ENCODE results near the gene FH. TPM values are rescaled to one million over a fixed set of nuclear protein-coding genes. Genes with fewer than 3 reads are reported as not detected.

The FH gene
- total and polyA plus RNA-seq, 12 donors: 42.5 to 152 (median 97.9) TPM

DNA sequence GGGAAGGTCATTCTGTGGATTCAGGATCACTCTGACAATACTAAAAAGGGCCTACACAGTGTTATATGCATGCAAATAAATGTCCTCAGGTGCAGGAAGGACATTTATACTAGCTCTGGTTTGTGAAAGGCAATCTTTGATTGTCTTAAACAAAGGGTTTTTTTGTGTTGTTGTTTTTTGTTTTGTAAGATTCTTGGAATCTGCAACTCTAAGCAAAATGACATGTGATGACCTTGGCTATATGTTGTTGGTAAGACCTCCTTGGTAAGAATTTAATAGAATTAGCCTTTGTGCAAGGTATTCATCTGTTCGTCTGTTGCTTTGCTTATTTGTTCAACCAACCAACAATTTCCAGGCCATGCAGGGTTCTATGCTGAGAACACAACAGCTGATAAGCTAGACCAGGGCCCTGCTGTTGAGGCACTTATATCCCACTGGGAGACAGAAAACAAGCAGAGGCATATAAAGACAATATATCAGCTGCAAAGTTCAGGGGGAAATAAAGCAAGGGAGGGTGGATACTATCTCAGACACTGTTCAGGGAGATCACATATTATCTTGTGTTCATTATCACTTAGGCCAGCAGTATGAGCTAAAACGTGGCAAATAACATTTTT, 60.3 kb downstream of the FH start:
- H3K36me3 ChIP-seq (replicated peaks in 1 of 2): no peaks in the 10 kb centered on the region
- no peak for TF ChIP-seq POLR2A (IDR thresholded peaks at IDR 0.05)
- TF ChIP-seq, protein P1, sequence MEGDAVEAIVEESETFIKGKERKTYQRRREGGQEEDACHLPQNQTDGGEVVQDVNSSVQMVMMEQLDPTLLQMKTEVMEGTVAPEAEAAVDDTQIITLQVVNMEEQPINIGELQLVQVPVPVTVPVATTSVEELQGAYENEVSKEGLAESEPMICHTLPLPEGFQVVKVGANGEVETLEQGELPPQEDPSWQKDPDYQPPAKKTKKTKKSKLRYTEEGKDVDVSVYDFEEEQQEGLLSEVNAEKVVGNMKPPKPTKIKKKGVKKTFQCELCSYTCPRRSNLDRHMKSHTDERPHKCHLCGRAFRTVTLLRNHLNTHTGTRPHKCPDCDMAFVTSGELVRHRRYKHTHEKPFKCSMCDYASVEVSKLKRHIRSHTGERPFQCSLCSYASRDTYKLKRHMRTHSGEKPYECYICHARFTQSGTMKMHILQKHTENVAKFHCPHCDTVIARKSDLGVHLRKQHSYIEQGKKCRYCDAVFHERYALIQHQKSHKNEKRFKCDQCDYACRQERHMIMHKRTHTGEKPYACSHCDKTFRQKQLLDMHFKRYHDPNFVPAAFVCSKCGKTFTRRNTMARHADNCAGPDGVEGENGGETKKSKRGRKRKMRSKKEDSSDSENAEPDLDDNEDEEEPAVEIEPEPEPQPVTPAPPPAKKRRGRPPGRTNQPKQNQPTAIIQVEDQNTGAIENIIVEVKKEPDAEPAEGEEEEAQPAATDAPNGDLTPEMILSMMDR (IDR thresholded peaks at IDR 0.05): no peak
- WGBS, 4 donors: 57 to 71% (median 68%) methylated on average over 2 of the region's 2 CpGs
- no peaks in the 10 kb centered on the region for H3K9me3 ChIP-seq (replicated peaks in 1 of 3)
- DNase-seq: no peak
- H3K4me1 ChIP-seq (replicated peaks in 1 of 2): no peaks in the 10 kb centered on the region
- H3K4me3 ChIP-seq: no peak overlapping the region
- intact Hi-C loops (cut with DNase I): no loop called here
- no peaks in the 10 kb centered on the region for H3K27me3 ChIP-seq
- no peak overlapping the region for H3K27ac ChIP-seq

GRCh38 chr1:241457421-241457820, 62.1 kb downstream of the FH start:
- intact Hi-C loops (cut with DNase I): no loop called here
- no peaks in the 10 kb centered on the region for H3K27me3 ChIP-seq
- DNase-seq: no peak
- no peak overlapping the region for H3K4me3 ChIP-seq
- no peak overlapping the region for H3K27ac ChIP-seq
- H3K4me1 ChIP-seq (replicated peaks in 1 of 2): no peaks in the 10 kb centered on the region
- TF ChIP-seq, protein P1 (IDR thresholded peaks at IDR 0.05): no peak
- TF ChIP-seq POLR2A (IDR thresholded peaks at IDR 0.05): no peak
- H3K9me3 ChIP-seq (replicated peaks in 1 of 3): no peaks in the 10 kb centered on the region
- H3K36me3 ChIP-seq (replicated peaks in 1 of 2): no peaks in the 10 kb centered on the region

DNA sequence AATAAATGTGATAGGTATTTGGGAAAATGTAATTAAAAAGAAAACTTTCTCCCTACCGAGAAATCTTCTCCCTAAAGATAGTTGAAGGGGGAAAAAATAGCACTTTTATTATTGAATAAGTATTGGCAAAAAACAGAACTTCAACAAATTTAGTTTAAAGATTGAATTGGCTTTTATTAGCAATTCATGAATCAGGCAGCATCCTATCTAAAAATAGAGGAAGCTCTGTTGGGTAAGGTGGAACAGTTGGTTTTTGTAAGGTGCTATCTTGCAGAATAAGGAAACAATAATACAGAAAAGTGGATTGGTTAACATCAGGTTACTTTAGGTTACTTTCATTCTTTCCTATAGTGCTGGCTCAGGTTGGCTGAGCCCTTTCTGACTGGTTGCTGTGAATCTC, 62.8 kb downstream of the FH start:
- no peaks in the 10 kb centered on the region for H3K36me3 ChIP-seq (replicated peaks in 1 of 2)
- 86 to 91% (median 88%) methylated on average over 1 of the region's 1 CpG for WGBS, 4 donors
- no peak for TF ChIP-seq POLR2A (IDR thresholded peaks at IDR 0.05)
- TF ChIP-seq, protein P1 (IDR thresholded peaks at IDR 0.05): no peak
- H3K9me3 ChIP-seq (replicated peaks in 1 of 3): no peaks in the 10 kb centered on the region
- no peak overlapping the region for H3K4me3 ChIP-seq
- intact Hi-C loops (cut with DNase I): no loop called here
- DNase-seq: no peak
- H3K4me1 ChIP-seq (replicated peaks in 1 of 2): no peaks in the 10 kb centered on the region
- H3K27ac ChIP-seq: no peak overlapping the region
- H3K27me3 ChIP-seq: no peaks in the 10 kb centered on the region

- TF ChIP-seq, protein P1 (IDR thresholded peaks at IDR 0.05): no peak
- TF ChIP-seq POLR2A (IDR thresholded peaks at IDR 0.05): no peak
- Histone ChIP-seq H3K27ac (no peak overlapping the region), H3K4me3 (no peak overlapping the region), H3K27me3 (no peaks in the 10 kb centered on the region), H3K4me1 (replicated peaks in 1 of 2) (no peaks in the 10 kb centered on the region), H3K36me3 (replicated peaks in 1 of 2) (no peaks in the 10 kb centered on the region), H3K9me3 (replicated peaks in 1 of 3) (no peaks in the 10 kb centered on the region)
- no peak for DNase-seq
- WGBS, 4 donors: 83 to 91% (median 86%) methylated on average over 1 of the region's 1 CpG
- intact Hi-C loops (cut with DNase I): no loop called here
Observed at GRCh38 chr1:241453732-241454131, 65.8 kb downstream of the FH start.

Data from adrenal gland (tissue), 12 donors.